ENCODE measurements around the gene FAM229A. TPM values are rescaled to one million over a fixed set of nuclear protein-coding genes. Genes with fewer than 3 reads are reported as not detected.

FAM229A gene
- total RNA-seq, 1 donor = 1.7 TPM

DNA sequence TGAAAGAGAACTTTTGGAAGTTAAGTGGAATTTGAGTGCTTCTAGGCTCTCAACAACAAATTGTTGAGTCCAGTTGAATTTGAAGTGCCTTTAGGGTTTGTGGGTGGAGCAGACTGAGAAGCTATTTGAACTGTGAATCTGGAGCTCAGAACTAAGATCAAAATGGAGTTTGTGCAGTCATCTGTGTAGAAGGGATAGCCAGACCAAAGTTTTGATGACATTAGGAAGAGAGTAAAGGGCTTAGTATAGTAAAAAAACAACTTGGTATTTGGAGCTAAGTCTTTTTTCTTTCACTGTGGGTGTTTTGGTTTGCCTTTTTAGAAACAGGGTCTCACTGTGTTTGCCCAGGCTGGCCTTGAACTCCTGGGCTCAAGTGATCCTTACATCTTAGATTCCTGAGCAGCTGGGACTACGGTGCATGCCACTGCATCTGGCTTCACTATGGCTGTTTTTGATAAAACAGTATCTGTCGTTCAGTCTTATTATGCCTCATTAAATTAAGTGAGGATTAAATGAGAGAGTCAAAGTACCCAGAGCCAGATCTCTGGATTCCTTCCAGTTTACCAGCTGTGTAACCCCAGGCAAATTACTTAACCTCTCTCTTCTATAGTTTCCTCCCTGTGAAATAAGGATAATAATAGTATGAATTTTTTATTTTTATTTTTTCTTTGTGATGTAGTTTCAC lies 50.4 kb downstream of the FAM229A start:
- H3K4me3 ChIP-seq (ENCODE audit: low read depth, low read length) = no peak overlapping the region
- no peak for DNase-seq (ENCODE audit: low read depth)
- no peak for TF ChIP-seq CTCF (IDR thresholded peaks at IDR 0.05; ENCODE audit: insufficient read depth, low read length)

Other genes starting within 250 kb of the FAM229A start
- 39.7 and 98.0 TPM in 2 replicates for gene TXLNA, start 182.8 kb downstream of the FAM229A start, total RNA-seq (ENCODE audit: low replicate concordance)
- 6.0 and 16.1 TPM in 2 replicates for gene CCDC28B, start 161.9 kb downstream of the FAM229A start, total RNA-seq (ENCODE audit: low replicate concordance)
- gene IQCC, start 156.8 kb downstream of the FAM229A start, total RNA-seq (ENCODE audit: low replicate concordance) = 0.41 and 2.3 TPM in 2 replicates
- not detected in 2 replicates for gene DCDC2B, start 153.4 kb downstream of the FAM229A start, total RNA-seq (ENCODE audit: low replicate concordance)
- 18.3 and 21.0 TPM in 2 replicates for gene TMEM234, start 140.1 kb downstream of the FAM229A start, total RNA-seq (ENCODE audit: low replicate concordance)
- 217 and 284 TPM in 2 replicates for gene EIF3I, start 140.1 kb downstream of the FAM229A start, total RNA-seq (ENCODE audit: low replicate concordance)
- 1.4 and 2.1 TPM in 2 replicates for gene FAM167B, start 115.3 kb downstream of the FAM229A start, total RNA-seq (ENCODE audit: low replicate concordance)
- not detected in 2 replicates for gene LCK, start 111.2 kb downstream of the FAM229A start, total RNA-seq (ENCODE audit: low replicate concordance)
- gene HDAC1, start 70.4 kb downstream of the FAM229A start, total RNA-seq (ENCODE audit: low replicate concordance) = 42.9 and 95.8 TPM in 2 replicates
- 14.4 and 106 TPM in 2 replicates for gene MARCKSL1, start 26.3 kb downstream of the FAM229A start, total RNA-seq (ENCODE audit: low replicate concordance)
- gene TSSK3, start 54 bp upstream of the FAM229A start, total RNA-seq (ENCODE audit: low replicate concordance) = 1.2 and 2.3 TPM in 2 replicates
- gene BSDC1, start 32.0 kb upstream of the FAM229A start, total RNA-seq (ENCODE audit: low replicate concordance) = 47.6 and 52.3 TPM in 2 replicates
- under 0.01 TPM in 1 of 2 replicates, not detected in the other for gene ZBTB8B, start 102.6 kb upstream of the FAM229A start, total RNA-seq (ENCODE audit: low replicate concordance)
- 7.1 and 10.8 TPM in 2 replicates for gene ZBTB8A, start 176.9 kb upstream of the FAM229A start, total RNA-seq (ENCODE audit: low replicate concordance)

Measured in fibroblast of the aortic adventitia (primary cell).